ENCODE results near the gene JAK1. TPM values are rescaled to one million over a fixed set of nuclear protein-coding genes. Genes with fewer than 3 reads are reported as not detected.

Gene JAK1
- total RNA-seq, 1 experiment from 2014 or later = 130 TPM

- Mint-ChIP-seq H3K4me1 (ENCODE audit: low read depth, unreplicated experiment) (peaks cover 8% of the 10 kb centered on the region), H3K4me3 (ENCODE audit: low read depth, unreplicated experiment) (no peak overlapping the region), H3K9me3 (ENCODE audit: low read depth, unreplicated experiment) (no peaks in the 10 kb centered on the region), H3K27ac (ENCODE audit: unreplicated experiment) (no peak overlapping the region), H3K27me3 (ENCODE audit: unreplicated experiment) (no peaks in the 10 kb centered on the region), H3K36me3 (ENCODE audit: insufficient read depth, unreplicated experiment) (no peaks in the 10 kb centered on the region)
- no peak for DNase-seq
- intact Hi-C loops (cut with micrococcal nuclease; ENCODE audit: unreplicated experiment) = no loop called here
- no TSS peak for BruUV-seq (replicated peaks)
- CTCF ChIA-PET = interaction anchor here (0.7 kb wide), 1 partner anchor 18 kb away, joined by 5 read pairs; no protein-coding TSS in a partner anchor
- no peak for TF ChIP-seq CTCF (IDR thresholded peaks at IDR 0.05; ENCODE audit: unreplicated experiment)
Measured at GRCh38 chr1:64801851-64802523, 164.4 kb downstream of the JAK1 start.

GRCh38 chr1:64798872-64799271, 167.5 kb downstream of the JAK1 start:
- CTCF ChIA-PET = no interaction called here
- no peak for TF ChIP-seq CTCF (IDR thresholded peaks at IDR 0.05; ENCODE audit: unreplicated experiment)
- Mint-ChIP-seq H3K4me1 (ENCODE audit: low read depth, unreplicated experiment) (peaks cover 8% of the 10 kb centered on the region), H3K4me3 (ENCODE audit: low read depth, unreplicated experiment) (no peak overlapping the region), H3K9me3 (ENCODE audit: low read depth, unreplicated experiment) (no peaks in the 10 kb centered on the region), H3K27ac (ENCODE audit: unreplicated experiment) (no peak overlapping the region), H3K27me3 (ENCODE audit: unreplicated experiment) (no peaks in the 10 kb centered on the region), H3K36me3 (ENCODE audit: insufficient read depth, unreplicated experiment) (no peaks in the 10 kb centered on the region)
- intact Hi-C loops (cut with micrococcal nuclease; ENCODE audit: unreplicated experiment) = no loop called here
- DNase-seq = no peak
- no TSS peak for BruUV-seq (replicated peaks)

- Mint-ChIP-seq H3K27ac (ENCODE audit: unreplicated experiment) (no peak overlapping the region), H3K36me3 (ENCODE audit: insufficient read depth, unreplicated experiment) (no peaks in the 10 kb centered on the region), H3K27me3 (ENCODE audit: unreplicated experiment) (no peaks in the 10 kb centered on the region), H3K9me3 (ENCODE audit: low read depth, unreplicated experiment) (peaks cover 5% of the 10 kb centered on the region), H3K4me3 (ENCODE audit: low read depth, unreplicated experiment) (no peak overlapping the region), H3K4me1 (ENCODE audit: low read depth, unreplicated experiment) (no peaks in the 10 kb centered on the region)
- no peak for DNase-seq
- no peak for TF ChIP-seq CTCF (IDR thresholded peaks at IDR 0.05; ENCODE audit: unreplicated experiment)
- no TSS peak for BruUV-seq (replicated peaks)
- CTCF ChIA-PET = no interaction called here
- intact Hi-C loops (cut with micrococcal nuclease; ENCODE audit: unreplicated experiment) = no loop called here
Measured at GRCh38 chr1:64790832-64791487, 175.4 kb downstream of the JAK1 start.

Other genes starting within 250 kb of the JAK1 start
- gene RAVER2, start 221.5 kb downstream of the JAK1 start, total RNA-seq (2022) = 10.3 and 12.8 TPM in 2 replicates
- 39.6 and 49.9 TPM in 2 replicates for gene AK4, start 181.7 kb upstream of the JAK1 start, total RNA-seq (2022)